ENCODE results near the gene VAPB.

VAPB gene

GRCh38 chr20:58461899-58462298 lies 72.9 kb downstream of the VAPB start:
- no peak for DNase-seq (ENCODE audit: low spot score)

GRCh38 chr20:58463256-58463655 lies 74.2 kb downstream of the VAPB start:
- DNase-seq (ENCODE audit: low spot score), result no peak

- DNase-seq (ENCODE audit: low spot score), result no peak
Measured at GRCh38 chr20:58464838-58465237, 75.8 kb downstream of the VAPB start.

- DNase-seq (ENCODE audit: low spot score), result no peak
Measured at GRCh38 chr20:58466095-58466708, 77.2 kb downstream of the VAPB start.

- no peak for DNase-seq (ENCODE audit: low spot score)
Measured at GRCh38 chr20:58466729-58467571, 77.9 kb downstream of the VAPB start.

- no peak for DNase-seq (ENCODE audit: low spot score)
Measured at GRCh38 chr20:58467572-58468527, 78.8 kb downstream of the VAPB start.

GRCh38 chr20:58469616-58470015 lies 80.6 kb downstream of the VAPB start:
- no peak for DNase-seq (ENCODE audit: low spot score)

GRCh38 chr20:58470336-58471192 lies 81.5 kb downstream of the VAPB start:
- no peak for DNase-seq (ENCODE audit: low spot score)

GRCh38 chr20:58471193-58472164 lies 82.5 kb downstream of the VAPB start:
- no peak for DNase-seq (ENCODE audit: low spot score)

GRCh38 chr20:58472273-58473018 lies 83.4 kb downstream of the VAPB start:
- DNase-seq (ENCODE audit: low spot score), result no peak

- DNase-seq (ENCODE audit: low spot score), result no peak
Measured at GRCh38 chr20:58473453-58474425, 84.7 kb downstream of the VAPB start.

- no peak for DNase-seq (ENCODE audit: low spot score)
Measured at GRCh38 chr20:58475466-58475865, 86.4 kb downstream of the VAPB start.

- DNase-seq (ENCODE audit: low spot score), result peak; percentile 45
Measured at GRCh38 chr20:58478141-58478805, 89.2 kb downstream of the VAPB start.

- DNase-seq (ENCODE audit: low spot score), result no peak
Measured at GRCh38 chr20:58479726-58480440, 90.9 kb downstream of the VAPB start.

GRCh38 chr20:58480551-58481336 lies 91.7 kb downstream of the VAPB start:
- no peak for DNase-seq (ENCODE audit: low spot score)

GRCh38 chr20:58481481-58482021 lies 92.5 kb downstream of the VAPB start:
- peak; percentile 50 for DNase-seq (ENCODE audit: low spot score)
